Nephron (organoid): Measurements from ENCODE around the gene RPS27.

ENCODE experiments used
- H3K27ac Mint-ChIP-seq, 3 experiments: 2 replicates each; pipeline ENCODE4 v1.8.0; 2020; ENCODE audit warnings: mixed read lengths in 3 of 3, mild to moderate bottlenecking in 2 of 3, moderate library complexity in 1 of 3
- H3K27me3 Mint-ChIP-seq: 2 replicates; pipeline ENCODE4 v1.8.0; 2021; ENCODE audit warnings: low read depth, mild to moderate bottlenecking, moderate library complexity, mixed read lengths
- H3K36me3 Mint-ChIP-seq: 2 replicates; pipeline ENCODE4 v1.8.0; 2020; ENCODE audit warnings: low read depth, mixed read lengths
- H3K4me1 Mint-ChIP-seq: 2 replicates; pipeline ENCODE4 v1.8.0; 2020; ENCODE audit warnings: mixed read lengths
- H3K4me3 Mint-ChIP-seq, 3 experiments: 2 replicates each; pipeline ENCODE4 v1.8.0; 2020; ENCODE audit warnings: mild to moderate bottlenecking in 3 of 3, mixed read lengths in 3 of 3, moderate library complexity in 2 of 3
- H3K9me3 Mint-ChIP-seq: 2 replicates; pipeline ENCODE4 v1.8.0; 2020; ENCODE audit warnings: mixed read lengths
- CTCF ChIP-seq, 3 experiments: fragments of 200-600 bp; sonication (generic); IDR thresholded peaks; one replicate each; pipeline ENCODE4 v1.5.0; 2021; ENCODE audit warnings: antibody characterized with exemption in 3 of 3; ENCODE audit not compliant: unreplicated experiment in 3 of 3

RPS27 gene

DNA sequence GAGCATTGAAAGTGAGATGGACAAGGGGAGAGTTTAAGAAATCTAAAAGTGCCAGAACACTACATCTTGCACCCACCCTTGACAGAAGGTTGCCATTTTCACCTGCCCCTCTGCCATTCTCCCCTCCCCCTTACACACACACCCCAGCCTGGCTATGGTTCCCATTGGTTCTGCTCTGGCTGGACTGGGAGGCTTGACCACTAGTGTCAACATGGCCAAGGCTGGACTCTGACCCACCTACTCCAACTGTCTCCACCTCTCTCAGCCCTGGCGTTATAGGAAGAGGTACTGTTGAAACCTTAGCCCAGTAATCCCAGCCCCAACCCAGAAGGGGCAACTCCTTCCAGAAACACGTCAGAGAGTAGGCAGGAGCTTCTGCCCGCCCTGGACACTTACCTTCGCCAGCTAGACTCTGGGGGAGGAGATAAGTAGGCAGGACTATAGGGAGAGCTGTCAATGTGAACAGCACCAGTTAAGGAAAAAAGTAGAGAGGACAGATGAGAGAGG is 36.6 kb upstream of the RPS27 start:
- peaks cover 34% of the 10 kb centered on the region for H3K36me3 Mint-ChIP-seq
- H3K4me3 Mint-ChIP-seq: peak overlapping the region; percentile 33 to 62 (median 41)
- peak overlapping the region in 1 of 3 experiments; percentile 14 for H3K27ac Mint-ChIP-seq
- no peaks in the 10 kb centered on the region for H3K9me3 Mint-ChIP-seq
- H3K4me1 Mint-ChIP-seq: peaks cover 20% of the 10 kb centered on the region
- TF ChIP-seq CTCF (IDR thresholded peaks at IDR 0.05; ENCODE audit: unreplicated experiment in 3 of 3): no peak
- H3K27me3 Mint-ChIP-seq: no peaks in the 10 kb centered on the region

DNA sequence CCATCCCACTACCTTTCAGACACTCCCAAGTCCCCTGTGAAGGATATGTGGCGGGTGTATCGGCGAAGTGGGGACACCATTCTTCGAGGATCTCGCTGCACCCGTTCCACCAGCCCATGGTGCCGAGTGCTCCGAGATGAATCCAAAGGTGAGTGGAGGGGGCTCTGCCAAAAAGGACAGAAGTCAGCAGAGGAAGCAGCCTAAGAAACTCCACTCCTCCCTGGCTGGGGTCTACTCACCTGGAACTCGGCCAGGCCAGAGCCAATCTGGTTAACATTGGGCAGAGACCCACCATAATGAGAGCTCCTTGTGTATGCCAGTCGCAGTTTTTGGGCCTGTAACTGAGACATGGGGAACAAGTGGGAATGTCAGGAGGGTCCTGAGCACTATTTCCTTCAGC is 35.7 kb upstream of the RPS27 start:
- Mint-ChIP-seq H3K4me1 (peaks cover 20% of the 10 kb centered on the region), H3K4me3 (peak overlapping the region in 1 of 3 experiments; percentile 62), H3K27ac (no peak overlapping the region), H3K27me3 (no peaks in the 10 kb centered on the region), H3K9me3 (no peaks in the 10 kb centered on the region), H3K36me3 (peaks cover 38% of the 10 kb centered on the region)
- no peak for TF ChIP-seq CTCF (IDR thresholded peaks at IDR 0.05; ENCODE audit: unreplicated experiment in 3 of 3)

GRCh38 chr1:153956997-153957715 is 33.4 kb upstream of the RPS27 start:
- Mint-ChIP-seq H3K36me3 (peaks cover 29% of the 10 kb centered on the region), H3K27me3 (no peaks in the 10 kb centered on the region), H3K4me1 (peaks cover 34% of the 10 kb centered on the region), H3K4me3 (peak overlapping the region; percentile 93 to 98 (median 97)), H3K9me3 (no peaks in the 10 kb centered on the region), H3K27ac (peak overlapping the region; percentile 60 to 89 (median 87))
- no peak for TF ChIP-seq CTCF (IDR thresholded peaks at IDR 0.05; ENCODE audit: unreplicated experiment in 3 of 3)

GRCh38 chr1:153957744-153958110 is 32.8 kb upstream of the RPS27 start:
- Mint-ChIP-seq H3K27me3 (no peaks in the 10 kb centered on the region), H3K4me1 (peaks cover 39% of the 10 kb centered on the region), H3K27ac (peak overlapping the region; percentile 60 to 89 (median 87)), H3K9me3 (no peaks in the 10 kb centered on the region), H3K36me3 (peaks cover 26% of the 10 kb centered on the region), H3K4me3 (peak overlapping the region; percentile 93 to 98 (median 97))
- TF ChIP-seq CTCF (IDR thresholded peaks at IDR 0.05; ENCODE audit: unreplicated experiment in 3 of 3): no peak

DNA sequence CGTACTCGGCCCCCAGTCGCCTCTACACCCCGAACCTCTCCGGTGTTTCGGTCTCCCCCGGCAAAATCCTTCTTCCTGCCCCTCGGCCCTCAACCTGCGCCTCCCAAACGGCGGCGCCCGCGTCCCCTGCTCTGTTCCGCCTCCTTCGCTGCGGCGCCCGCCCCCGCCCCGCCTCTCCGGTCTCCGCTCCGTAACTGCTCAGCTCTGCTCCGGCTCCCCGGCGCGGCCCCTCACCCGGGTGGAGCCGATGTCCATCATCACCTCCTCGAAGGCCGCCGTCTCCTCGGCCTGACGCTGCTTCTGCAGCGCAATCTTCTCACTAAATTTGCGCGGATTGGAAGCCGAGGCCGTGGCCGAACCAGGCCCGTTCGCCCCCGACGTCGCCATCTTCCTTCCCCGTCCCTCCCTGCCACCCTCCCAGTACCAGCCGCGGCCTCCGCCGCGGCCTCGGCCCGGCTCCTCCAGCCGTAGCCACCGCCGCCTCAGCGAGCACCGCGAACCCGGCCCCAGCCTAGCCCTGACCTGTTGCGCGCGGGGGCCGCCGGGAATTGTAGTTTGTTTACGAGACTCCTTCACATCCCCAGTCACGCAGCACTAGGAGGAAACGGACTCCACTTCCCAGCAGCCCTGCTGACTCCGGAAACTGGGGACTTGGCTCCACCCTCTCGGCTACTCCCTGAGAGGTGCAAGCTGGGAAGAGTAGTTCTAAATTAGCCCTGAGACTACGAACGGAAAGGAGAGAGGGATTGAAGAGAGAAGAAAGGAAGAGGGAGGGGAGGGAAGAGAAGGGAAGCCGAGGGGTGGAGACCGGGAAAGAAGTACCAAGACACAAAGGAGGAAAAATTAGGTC is 32.2 kb upstream of the RPS27 start, which contains the start of gene CRTC2:
TSS of gene CRTC2 (minus strand) at position 502 of the 850 bp plus-strand sequence. CDS start at position 387, 115 bp downstream.
- Mint-ChIP-seq H3K27ac (peak within 1 kb of the TSS; percentile 60 to 89 (median 87)), H3K9me3 (no peaks in the 10 kb centered on the region), H3K4me3 (peak within 1 kb of the TSS; percentile 93 to 98 (median 97)), H3K4me1 (peaks cover 44% of the 10 kb centered on the region), H3K27me3 (no peaks in the 10 kb centered on the region), H3K36me3 (peaks cover 24% of the 10 kb centered on the region)
- no peak for TF ChIP-seq CTCF (IDR thresholded peaks at IDR 0.05; ENCODE audit: unreplicated experiment in 3 of 3)
